Naive thymus-derived CD4-positive, alpha-beta T cell (primary cell): ENCODE results near the gene ANXA7. TPM values are rescaled to one million over a fixed set of nuclear protein-coding genes. Genes with fewer than 3 reads are reported as not detected.
"Not testable (repeated sequence)": the region's sequence is repeated elsewhere in the genome, so short reads cannot be mapped to it uniquely, and the experiment has no call there.

Source experiments
- ATAC-seq: fragments of 150-1000 bp; cut with Tn5 transposase; 2 replicates; pipeline ENCODE4 v1.10.0; 2021; ENCODE audit warnings: mild to moderate bottlenecking, moderate library complexity
- CTCF ChIA-PET: fragments of 350-600 bp; sonication (Branson Sonifier 250); formaldehyde crosslinking; loops from one replicate; lab custom pipeline; 2021; ENCODE audit warnings: antibody characterized with exemption; lab: Charles Lee
- POLR2A ChIA-PET: fragments of 350-600 bp; sonication (Branson Sonifier 250); formaldehyde crosslinking; loops from one replicate; lab custom pipeline; 2021; ENCODE audit warnings: antibody characterized with exemption, inconsistent platforms; lab: Charles Lee
- DNase-seq, 9 donors: peaks; one replicate each; pipeline versions ENCODE4 v3.0.0 to v3.0.0-alpha.2; 2020 to 2022; ENCODE audit warnings: mixed read lengths in 1 of 9
- H3K27ac ChIP-seq: one replicate; pipeline ENCODE4 v1.7.0; 2013; ENCODE audit warnings: mild to moderate bottlenecking, low read depth, low read length, moderate library complexity
- H3K27me3 ChIP-seq, 2 donors: one replicate each; pipeline ENCODE4 v1.7.0; 2013; ENCODE audit warnings: low read length in 2 of 2, mild to moderate bottlenecking in 2 of 2, moderate library complexity in 2 of 2; ENCODE audit not compliant: control insufficient read depth in 2 of 2, insufficient read depth in 2 of 2
- H3K36me3 ChIP-seq, 3 experiments: 1 replicate in 2 of 3; 2 replicates in 1 of 3; pipeline ENCODE4 v1.7.0; 2013; ENCODE audit warnings: low read length in 3 of 3, mild to moderate bottlenecking in 3 of 3, moderate library complexity in 1 of 3; ENCODE audit not compliant: insufficient read depth in 3 of 3, control insufficient read depth in 2 of 3
- H3K4me1 ChIP-seq, 2 donors: one replicate each; pipeline ENCODE4 v1.7.0; 2013; ENCODE audit warnings: low read length in 2 of 2, mild to moderate bottlenecking in 2 of 2, moderate library complexity in 1 of 2; ENCODE audit not compliant: control insufficient read depth in 2 of 2, insufficient read depth in 2 of 2
- H3K4me3 ChIP-seq: 2 replicates; pipeline ENCODE4 v1.7.0; 2013; ENCODE audit warnings: mild to moderate bottlenecking, low read length
- H3K9me3 ChIP-seq, 3 experiments: 1 replicate in 2 of 3; 2 replicates in 1 of 3; pipeline ENCODE4 v1.7.0; 2013; ENCODE audit warnings: low read length in 3 of 3; ENCODE audit not compliant: control insufficient read depth in 2 of 3
- H3K27ac Mint-ChIP-seq, 9 donors: one replicate each; pipeline ENCODE4 v1.8.0; 2020 to 2022; ENCODE audit warnings: mixed read lengths in 9 of 9, mild to moderate bottlenecking in 8 of 9, moderate library complexity in 5 of 9, inconsistent platforms in 2 of 9
- H3K27me3 Mint-ChIP-seq, 5 donors: one replicate each; pipeline ENCODE4 v1.8.0; 2021 to 2022; ENCODE audit warnings: mixed read lengths in 5 of 5, mild to moderate bottlenecking in 1 of 5
- H3K36me3 Mint-ChIP-seq, 5 donors: one replicate each; pipeline ENCODE4 v1.8.0; 2020 to 2022; ENCODE audit warnings: mixed read lengths in 5 of 5, mild to moderate bottlenecking in 3 of 5, inconsistent platforms in 1 of 5
- H3K4me1 Mint-ChIP-seq, 7 donors: one replicate each; pipeline ENCODE4 v1.8.0; 2020 to 2022; ENCODE audit warnings: mixed read lengths in 7 of 7, mild to moderate bottlenecking in 3 of 7, inconsistent platforms in 1 of 7
- H3K4me3 Mint-ChIP-seq, 10 donors: one replicate each; pipeline ENCODE4 v1.8.0; 2020 to 2022; ENCODE audit warnings: mild to moderate bottlenecking in 10 of 10, mixed read lengths in 10 of 10, moderate library complexity in 6 of 10, inconsistent platforms in 2 of 10
- H3K9me3 Mint-ChIP-seq, 11 donors: one replicate each; pipeline ENCODE4 v1.8.0; 2020 to 2022; ENCODE audit warnings: mixed read lengths in 11 of 11, mild to moderate bottlenecking in 4 of 11, inconsistent platforms in 1 of 11, moderate library complexity in 1 of 11
- intact Hi-C, 2 donors: fragments of 100-400 bp; cut with micrococcal nuclease; formaldehyde crosslinking; loops; one replicate each; pipeline ENCODE4 v1.15.1; 2023
- polyA plus RNA-seq, 2 donors: library from polyadenylated mRNA; unstranded; fragments of 300-500 nt; fragmentation: Illumina TruSeq; gene quantifications; one replicate each; pipeline ENCODE4 v1.2.3, GENCODE V29; 2021
- total RNA-seq, 6 experiments: library from RNA in 5 of 6; stranded (reverse) in 5 of 6; gene quantifications; 1 replicate in 5 of 6; 2 replicates in 1 of 6; pipeline ENCODE4 v1.2.3 and lab custom pipeline; 2021 to 2026

Gene ANXA7
- total and polyA plus RNA-seq, 7 experiments from 2014 or later: 74.8 to 205 (median 99.6) TPM

DNA sequence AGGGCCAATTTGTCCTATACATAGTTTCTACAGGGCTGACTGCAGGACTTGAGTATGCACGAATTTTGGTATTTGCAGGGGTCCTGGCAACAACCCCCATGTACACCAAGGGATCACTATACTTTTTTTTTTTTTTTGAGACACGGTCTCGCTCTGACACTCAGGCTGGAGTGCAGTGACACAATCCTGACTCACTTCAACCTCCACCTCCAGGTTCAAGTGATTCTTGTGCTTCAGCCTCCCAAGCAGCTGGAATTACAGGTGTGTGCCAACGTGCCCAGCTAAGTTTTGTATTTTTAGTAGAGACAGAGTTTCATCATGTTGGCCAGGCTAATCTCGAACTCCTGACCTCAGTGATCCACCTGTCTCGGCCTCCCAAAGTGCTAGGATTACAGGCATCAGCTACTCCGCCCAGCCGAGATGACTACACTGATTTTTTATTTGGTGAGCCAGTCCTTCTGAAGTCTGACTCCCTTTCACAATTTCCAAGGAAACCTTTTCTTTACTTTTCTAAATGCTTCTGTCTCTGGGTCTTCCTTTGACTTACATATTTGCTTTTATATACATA is 75.0 kb downstream of the ANXA7 start:
- Mint-ChIP-seq H3K36me3 (peaks cover 0 to 8% (median 0%) of the 10 kb centered on the region in 5 donors), H3K27me3 (peaks cover 0 to 2% (median 0%) of the 10 kb centered on the region in 5 donors), H3K4me3 (no peak overlapping the region), H3K27ac (no peak overlapping the region), H3K9me3 (no peaks in the 10 kb centered on the region), H3K4me1 (no peaks in the 10 kb centered on the region)
- Histone ChIP-seq H3K27me3 (no peaks in the 10 kb centered on the region), H3K4me3 (no peak overlapping the region), H3K36me3 (no peaks in the 10 kb centered on the region), H3K27ac (no peak overlapping the region), H3K9me3 (no peaks in the 10 kb centered on the region), H3K4me1 (no peaks in the 10 kb centered on the region)
- ChIA-PET POLR2A (no interaction called here), CTCF (no interaction called here)
- intact Hi-C loops: no loop called here
- DNase-seq (no peak), ATAC-seq (no peak)

DNA sequence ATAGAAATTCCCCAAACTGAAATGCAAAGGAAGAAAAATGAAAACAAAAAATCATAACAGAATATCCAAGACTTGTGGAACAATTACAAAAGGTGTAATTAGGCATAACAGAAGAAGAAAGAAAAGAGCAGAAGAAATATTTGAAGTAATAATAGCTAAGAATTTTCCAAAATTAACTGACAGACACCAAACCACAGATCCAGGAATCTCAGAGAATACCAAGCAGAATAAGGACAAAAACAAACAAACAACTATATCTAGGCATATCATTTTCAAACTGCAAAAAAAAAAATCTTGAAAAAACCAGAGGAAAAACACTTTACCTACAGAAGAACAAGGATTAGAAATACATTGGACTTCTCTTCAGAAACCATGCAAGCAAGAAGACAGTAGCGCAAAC is 80.7 kb downstream of the ANXA7 start:
- no peak overlapping the region for H3K27ac Mint-ChIP-seq
- ChIA-PET POLR2A (no interaction called here), CTCF (no interaction called here)
- H3K36me3 Mint-ChIP-seq: peaks cover 0 to 9% (median 1%) of the 10 kb centered on the region in 5 donors
- no peaks in the 10 kb centered on the region for H3K4me1 Mint-ChIP-seq
- peaks cover 0 to 2% (median 0%) of the 10 kb centered on the region in 11 donors for H3K9me3 Mint-ChIP-seq
- no peak for DNase-seq
- no peaks in the 10 kb centered on the region for H3K36me3 ChIP-seq
- no peak overlapping the region for H3K4me3 Mint-ChIP-seq
- no peak for ATAC-seq
- no peaks in the 10 kb centered on the region for H3K9me3 ChIP-seq
- intact Hi-C loops: no loop called here
- no peak overlapping the region for H3K27ac ChIP-seq
- H3K27me3 ChIP-seq: no peaks in the 10 kb centered on the region
- H3K4me3 ChIP-seq: no peak overlapping the region
- H3K4me1 ChIP-seq: no peaks in the 10 kb centered on the region
- H3K27me3 Mint-ChIP-seq: peaks cover 0 to 21% (median 0%) of the 10 kb centered on the region in 5 donors

DNA sequence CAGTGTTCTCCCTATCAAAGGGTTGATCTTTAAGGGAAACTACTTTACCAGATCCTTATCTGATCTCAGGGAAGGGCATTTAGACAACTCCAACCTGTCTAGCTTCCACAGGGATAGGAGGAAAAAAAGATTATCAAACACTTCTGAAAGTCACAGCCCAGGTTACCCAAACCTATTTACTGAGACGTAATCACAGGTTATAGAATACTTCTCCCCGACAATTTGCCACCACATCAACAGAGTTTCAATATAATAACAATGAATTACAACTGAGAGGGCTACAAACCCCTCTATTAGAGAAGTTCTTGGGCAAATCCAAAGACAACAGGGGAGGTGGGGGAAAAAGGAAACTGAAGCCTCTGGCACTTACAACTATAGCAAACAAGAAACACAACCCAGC is 81.5 kb downstream of the ANXA7 start:
- Mint-ChIP-seq H3K9me3 (peaks cover 0 to 2% (median 0%) of the 10 kb centered on the region in 11 donors), H3K4me1 (no peaks in the 10 kb centered on the region), H3K4me3 (no peak overlapping the region), H3K36me3 (peaks cover 0 to 9% (median 1%) of the 10 kb centered on the region in 5 donors), H3K27me3 (peaks cover 0 to 21% (median 0%) of the 10 kb centered on the region in 5 donors), H3K27ac (no peak overlapping the region)
- Histone ChIP-seq H3K27me3 (no peaks in the 10 kb centered on the region), H3K4me1 (no peaks in the 10 kb centered on the region), H3K36me3 (no peaks in the 10 kb centered on the region), H3K27ac (no peak overlapping the region), H3K9me3 (no peaks in the 10 kb centered on the region), H3K4me3 (no peak overlapping the region)
- intact Hi-C loops: no loop called here
- no peak for DNase-seq
- ChIA-PET POLR2A (no interaction called here), CTCF (no interaction called here)
- no peak for ATAC-seq

DNA sequence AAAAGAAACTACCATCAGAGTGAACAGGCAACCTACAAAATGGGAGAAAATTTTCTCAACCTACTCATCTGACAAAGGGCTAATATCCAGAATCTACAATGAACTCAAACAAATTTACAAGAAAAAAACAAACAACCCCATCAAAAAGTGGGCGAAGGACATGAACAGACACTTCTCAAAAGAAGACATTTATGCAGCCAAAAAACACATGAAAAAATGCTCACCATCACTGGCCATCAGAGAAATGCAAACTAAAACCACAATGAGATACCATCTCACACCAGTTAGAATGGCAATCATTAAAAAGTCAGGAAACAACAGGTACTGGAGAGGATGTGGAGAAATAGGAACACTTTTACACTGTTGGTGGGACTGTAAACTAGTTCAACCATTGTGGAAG is 85.3 kb downstream of the ANXA7 start:
- H3K4me1 ChIP-seq, H3K27me3 ChIP-seq, H3K4me1 Mint-ChIP-seq, POLR2A ChIA-PET, H3K27ac ChIP-seq, H3K36me3 ChIP-seq, H3K9me3 ChIP-seq, DNase-seq, H3K4me3 Mint-ChIP-seq, H3K27ac Mint-ChIP-seq, H3K4me3 ChIP-seq, H3K9me3 Mint-ChIP-seq, intact Hi-C loops, CTCF ChIA-PET, ATAC-seq: not testable (repeated sequence)
- H3K27me3 Mint-ChIP-seq: peaks cover 0 to 18% (median 0%) of the 10 kb centered on the region in 5 donors
- peaks cover 0 to 11% (median 1%) of the 10 kb centered on the region in 5 donors for H3K36me3 Mint-ChIP-seq

DNA sequence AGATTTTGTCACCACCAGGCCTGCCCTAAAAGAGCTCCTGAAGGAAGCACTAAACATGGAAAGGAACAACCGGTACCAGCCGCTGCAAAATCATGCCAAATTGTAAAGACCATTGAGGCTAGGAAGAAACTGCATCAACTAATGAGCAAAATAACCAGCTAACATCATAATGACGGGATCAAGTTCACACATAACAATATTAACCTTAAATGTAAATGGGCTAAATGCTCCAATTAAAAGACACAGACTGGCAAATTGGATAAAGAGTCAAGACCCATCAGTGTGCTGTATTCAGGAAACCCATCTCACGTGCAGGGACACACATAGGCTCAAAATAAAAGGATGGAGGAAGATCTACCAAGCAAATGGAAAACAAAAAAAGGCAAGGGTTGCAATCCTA is 88.6 kb downstream of the ANXA7 start:
- H3K27ac Mint-ChIP-seq, H3K27me3 ChIP-seq, H3K9me3 ChIP-seq, H3K4me3 Mint-ChIP-seq, H3K36me3 ChIP-seq, ATAC-seq, DNase-seq, H3K27me3 Mint-ChIP-seq, H3K9me3 Mint-ChIP-seq, intact Hi-C loops, H3K4me1 Mint-ChIP-seq, H3K4me3 ChIP-seq, CTCF ChIA-PET, POLR2A ChIA-PET, H3K27ac ChIP-seq, H3K4me1 ChIP-seq: not testable (repeated sequence)
- peaks cover 0 to 13% (median 7%) of the 10 kb centered on the region in 5 donors for H3K36me3 Mint-ChIP-seq

Other genes starting within 250 kb of the ANXA7 start
- gene ECD, start 246.1 kb downstream of the ANXA7 start, total RNA-seq: 10 to 100 TPM; 30.2 to 42.7 (median 33.1) TPM
- 10 to 100 TPM; 31.9 to 33.1 TPM for gene ECD, start 246.1 kb downstream of the ANXA7 start, polyA plus RNA-seq
- gene FAM149B1, start 245.9 kb downstream of the ANXA7 start, total RNA-seq: 10 to 100 TPM; 13.7 to 21.0 (median 16.3) TPM
- 1 to 10 TPM; 4.6 to 5.1 TPM for gene FAM149B1, start 245.9 kb downstream of the ANXA7 start, polyA plus RNA-seq
- gene DNAJC9, start 166.8 kb downstream of the ANXA7 start, total RNA-seq: 10 to 100 TPM; 14.5 to 47.7 (median 26.8) TPM
- gene DNAJC9, start 166.8 kb downstream of the ANXA7 start, polyA plus RNA-seq: 10 to 100 TPM; 31.2 to 33.8 TPM
- 10 to 100 TPM; 29.6 to 99.9 (median 47.6) TPM for gene MRPS16, start 161.4 kb downstream of the ANXA7 start, total RNA-seq
- 100 to 1,000 TPM in 1 of 2 donors, 10 to 100 TPM in 1; 76.1 to 104 TPM for gene MRPS16, start 161.4 kb downstream of the ANXA7 start, polyA plus RNA-seq
- gene CFAP70, start 55.2 kb downstream of the ANXA7 start, total RNA-seq: 1 to 10 TPM in 4 of 5 experiments, under 1 TPM in 1; 0.80 to 5.4 (median 4.6) TPM
- gene CFAP70, start 55.2 kb downstream of the ANXA7 start, polyA plus RNA-seq: under 1 TPM; 0.66 to 0.69 TPM
- 1 to 10 TPM; 3.2 to 4.9 (median 3.7) TPM for gene MSS51, start 19.5 kb upstream of the ANXA7 start, total RNA-seq
- under 1 TPM; 0.18 TPM for gene MSS51, start 19.5 kb upstream of the ANXA7 start, polyA plus RNA-seq
- 10 to 100 TPM; 25.7 to 44.5 (median 41.4) TPM for gene PPP3CB, start 82.0 kb upstream of the ANXA7 start, total RNA-seq
- gene PPP3CB, start 82.0 kb upstream of the ANXA7 start, polyA plus RNA-seq: 1 to 10 TPM; 6.2 to 6.3 TPM
- gene USP54, start 177.3 kb upstream of the ANXA7 start, total RNA-seq: 1 to 10 TPM; 3.0 to 6.7 (median 4.3) TPM
- 1 to 10 TPM in 1 of 2 donors, under 1 TPM in 1; 0.41 to 1.9 TPM for gene USP54, start 177.3 kb upstream of the ANXA7 start, polyA plus RNA-seq
- gene MYOZ1, start 227.4 kb upstream of the ANXA7 start, total RNA-seq: not detected
- not detected for gene MYOZ1, start 227.4 kb upstream of the ANXA7 start, polyA plus RNA-seq
- gene SYNPO2L, start 242.0 kb upstream of the ANXA7 start, total RNA-seq: under 1 TPM in 2 of 5 experiments, not detected in 3; 0.08 to 0.12 TPM
- not detected for gene SYNPO2L, start 242.0 kb upstream of the ANXA7 start, polyA plus RNA-seq